ENCODE measurements around the gene LMX1B.

DNA sequence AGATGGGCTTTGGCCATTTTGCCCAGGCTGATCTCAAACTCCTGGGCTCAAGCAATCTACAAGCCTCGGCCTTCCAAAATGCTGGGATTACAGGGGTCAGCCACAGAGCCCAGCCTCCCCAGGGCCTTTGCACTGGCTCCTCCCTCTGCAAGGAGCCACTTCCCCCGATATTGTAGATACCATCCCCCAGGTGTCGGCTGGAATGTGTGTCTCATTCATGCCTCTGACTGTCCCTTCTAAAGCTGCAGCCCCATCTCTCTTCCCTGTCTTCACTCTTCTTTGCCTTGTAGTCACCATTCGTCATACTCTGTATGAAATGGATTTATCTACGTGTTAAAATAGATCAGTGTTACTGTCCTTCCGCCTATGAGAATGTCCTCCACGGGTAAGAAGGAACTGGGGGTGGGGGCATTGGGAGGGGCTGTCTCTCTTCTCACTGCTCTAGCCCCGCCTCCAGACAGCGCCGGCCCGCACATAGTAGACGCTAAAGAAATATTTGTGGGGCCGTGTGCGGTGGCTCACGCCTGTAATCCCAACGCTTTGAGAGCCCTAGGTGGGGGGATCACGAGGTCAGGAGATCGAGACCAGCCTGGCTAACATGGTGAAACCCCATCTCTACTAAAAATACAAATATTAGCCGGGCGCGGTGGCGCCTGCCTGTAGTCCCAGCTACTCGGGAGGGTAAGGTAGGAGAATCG is 68.5 kb downstream of the LMX1B start:
- TF ChIP-seq, protein P1, sequence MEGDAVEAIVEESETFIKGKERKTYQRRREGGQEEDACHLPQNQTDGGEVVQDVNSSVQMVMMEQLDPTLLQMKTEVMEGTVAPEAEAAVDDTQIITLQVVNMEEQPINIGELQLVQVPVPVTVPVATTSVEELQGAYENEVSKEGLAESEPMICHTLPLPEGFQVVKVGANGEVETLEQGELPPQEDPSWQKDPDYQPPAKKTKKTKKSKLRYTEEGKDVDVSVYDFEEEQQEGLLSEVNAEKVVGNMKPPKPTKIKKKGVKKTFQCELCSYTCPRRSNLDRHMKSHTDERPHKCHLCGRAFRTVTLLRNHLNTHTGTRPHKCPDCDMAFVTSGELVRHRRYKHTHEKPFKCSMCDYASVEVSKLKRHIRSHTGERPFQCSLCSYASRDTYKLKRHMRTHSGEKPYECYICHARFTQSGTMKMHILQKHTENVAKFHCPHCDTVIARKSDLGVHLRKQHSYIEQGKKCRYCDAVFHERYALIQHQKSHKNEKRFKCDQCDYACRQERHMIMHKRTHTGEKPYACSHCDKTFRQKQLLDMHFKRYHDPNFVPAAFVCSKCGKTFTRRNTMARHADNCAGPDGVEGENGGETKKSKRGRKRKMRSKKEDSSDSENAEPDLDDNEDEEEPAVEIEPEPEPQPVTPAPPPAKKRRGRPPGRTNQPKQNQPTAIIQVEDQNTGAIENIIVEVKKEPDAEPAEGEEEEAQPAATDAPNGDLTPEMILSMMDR (conservative IDR thresholded peaks at IDR 0.05; ENCODE audit: low read depth, low read length), result no peak
- TF ChIP-seq POLR2A (IDR thresholded peaks at IDR 0.05; ENCODE audit: low read depth, low read length) (no peak), SMC3 (IDR thresholded peaks at IDR 0.05; ENCODE audit: low read depth, low read length) (no peak), MXI1 (IDR thresholded peaks at IDR 0.05; ENCODE audit: borderline replicate concordance, low read depth, low read length) (no peak), RCOR1 (IDR thresholded peaks at IDR 0.05; ENCODE audit: insufficient replicate concordance, low read length) (no peak), RFX5 (IDR thresholded peaks at IDR 0.05; ENCODE audit: low read depth, low read length) (no peak), CHD1 (IDR thresholded peaks at IDR 0.05; ENCODE audit: low read depth, low read length) (no peak), CEBPB (IDR thresholded peaks at IDR 0.05; ENCODE audit: low read depth, low read length) (no peak)

Measured in IMR-90 (cell line).